Activated CD8-positive, alpha-beta T cell treated with anti-CD3 and anti-CD28 coated beads for 36 hours (primary cell): ENCODE results near the gene FCHO2. TPM values are rescaled to one million over a fixed set of nuclear protein-coding genes. Genes with fewer than 3 reads are reported as not detected.

Experiments used
- ATAC-seq: fragments of 200-7000 bp; cut with Tn5 transposase; one replicate; pipeline ENCODE4 v1.10.0; 2021; ENCODE audit warnings: mild to moderate bottlenecking, moderate library complexity
- CTCF ChIA-PET: fragments of 350-600 bp; sonication (Branson Sonifier 250); formaldehyde crosslinking; loops from one replicate; lab custom pipeline; 2021; ENCODE audit warnings: antibody characterized with exemption; lab: Charles Lee
- POLR2A ChIA-PET: fragments of 350-600 bp; sonication (Branson Sonifier 250); formaldehyde crosslinking; loops from one replicate; lab custom pipeline; 2021; ENCODE audit warnings: antibody characterized with exemption; lab: Charles Lee
- DNase-seq: peaks from one replicate; pipeline ENCODE4 v3.0.0-alpha.2; 2020
- H3K27ac Mint-ChIP-seq: one replicate; pipeline ENCODE4 v1.8.0; 2021; ENCODE audit warnings: mild to moderate bottlenecking, mixed read lengths
- H3K27me3 Mint-ChIP-seq: one replicate; pipeline ENCODE4 v1.8.0; 2021; ENCODE audit warnings: mixed read lengths
- H3K36me3 Mint-ChIP-seq: one replicate; pipeline ENCODE4 v1.8.0; 2021; ENCODE audit warnings: low read depth, mixed read lengths
- H3K4me1 Mint-ChIP-seq: one replicate; pipeline ENCODE4 v1.8.0; 2021; ENCODE audit warnings: low read depth, mixed read lengths
- H3K4me3 Mint-ChIP-seq: one replicate; pipeline ENCODE4 v1.8.0; 2021; ENCODE audit warnings: mild to moderate bottlenecking, moderate library complexity, mixed read lengths
- H3K9me3 Mint-ChIP-seq: one replicate; pipeline ENCODE4 v1.8.0; 2021; ENCODE audit warnings: mixed read lengths
- CTCF ChIP-seq: fragments of 200-600 bp; IDR thresholded peaks from one replicate; pipeline ENCODE4 v1.8.0; 2022; ENCODE audit warnings: antibody characterized with exemption, mild to moderate bottlenecking
- intact Hi-C: fragments of 100-400 bp; cut with micrococcal nuclease; formaldehyde crosslinking; loops from one replicate; pipeline ENCODE4 v1.10.0; 2022
- total RNA-seq, 2 experiments: library from RNA; stranded (reverse); gene quantifications; one replicate each; pipeline ENCODE4 v1.2.3, GENCODE V29; 2021

The FCHO2 gene
- total RNA-seq, 2 experiments from 2014 or later: 0.32 to 1.0 TPM

- H3K27me3 Mint-ChIP-seq: peaks cover 31% of the 10 kb centered on the region
- intact Hi-C loops: no loop called here
- H3K27ac Mint-ChIP-seq: no peak overlapping the region
- no peaks in the 10 kb centered on the region for H3K4me1 Mint-ChIP-seq
- no peaks in the 10 kb centered on the region for H3K9me3 Mint-ChIP-seq
- ATAC-seq (no peak), DNase-seq (no peak)
- no peaks in the 10 kb centered on the region for H3K36me3 Mint-ChIP-seq
- ChIA-PET POLR2A (no interaction called here), CTCF (no interaction called here)
- no peak overlapping the region for H3K4me3 Mint-ChIP-seq
- no peak for TF ChIP-seq CTCF
Measured at GRCh38 chr5:72947498-72947897, 8.3 kb upstream of the FCHO2 start.

- ChIA-PET CTCF (no interaction called here), POLR2A (no interaction called here)
Measured at GRCh38 chr5:72949481-72949880, 6.4 kb upstream of the FCHO2 start.

GRCh38 chr5:72951671-72952468 is 4.0 kb upstream of the FCHO2 start:
- intact Hi-C loops: no loop called here
- TF ChIP-seq CTCF: no peak
- H3K4me3 Mint-ChIP-seq: no peak overlapping the region

More at GRCh38 chr5:72949481-72949880, 6.4 kb upstream of the FCHO2 start:
- ATAC-seq: no peak
- intact Hi-C loops: no loop called here
- Mint-ChIP-seq H3K27ac (no peak overlapping the region), H3K9me3 (no peaks in the 10 kb centered on the region), H3K27me3 (peaks cover 35% of the 10 kb centered on the region), H3K4me1 (no peaks in the 10 kb centered on the region), H3K36me3 (no peaks in the 10 kb centered on the region), H3K4me3 (no peak overlapping the region)
- no peak for TF ChIP-seq CTCF
- no peak for DNase-seq

GRCh38 chr5:72954389-72954788 is 1.5 kb upstream of the FCHO2 start:
- ChIA-PET POLR2A (interaction anchor here (1.4 kb wide), 1 partner anchor 106 kb away, joined by 4 read pairs; no protein-coding TSS in a partner anchor), CTCF (interaction anchor here (1.8 kb wide), 1 partner anchor 500 kb away, joined by 4 read pairs; no protein-coding TSS in a partner anchor)
- ATAC-seq (no peak), DNase-seq (no peak)
- Mint-ChIP-seq H3K9me3 (no peaks in the 10 kb centered on the region), H3K27ac (no peak overlapping the region), H3K4me3 (no peak overlapping the region), H3K4me1 (peaks cover 13% of the 10 kb centered on the region), H3K36me3 (no peaks in the 10 kb centered on the region), H3K27me3 (peaks cover 41% of the 10 kb centered on the region)
- no peak for TF ChIP-seq CTCF
- intact Hi-C loops: no loop called here

More at GRCh38 chr5:72951671-72952468, 4.0 kb upstream of the FCHO2 start:
- H3K27me3 Mint-ChIP-seq: peaks cover 34% of the 10 kb centered on the region
- H3K9me3 Mint-ChIP-seq: no peaks in the 10 kb centered on the region
- peaks cover 13% of the 10 kb centered on the region for H3K4me1 Mint-ChIP-seq
- H3K36me3 Mint-ChIP-seq: no peaks in the 10 kb centered on the region
- H3K27ac Mint-ChIP-seq: no peak overlapping the region
- DNase-seq (no peak), ATAC-seq (no peak)
- ChIA-PET POLR2A (no interaction called here), CTCF (no interaction called here)

GRCh38 chr5:72955143-72955767 is 586 bp upstream of the FCHO2 start:
- Mint-ChIP-seq H3K27ac (peak overlapping the region; percentile 49), H3K27me3 (peaks cover 42% of the 10 kb centered on the region), H3K36me3 (no peaks in the 10 kb centered on the region), H3K4me1 (peaks cover 13% of the 10 kb centered on the region), H3K9me3 (no peaks in the 10 kb centered on the region), H3K4me3 (peak overlapping the region; percentile 83)
- peak; percentile 45 for ATAC-seq
- no peak for TF ChIP-seq CTCF
- ChIA-PET CTCF (interaction anchor here (0.8 to 1.8 kb wide), 5 partner anchors 11 to 500 kb away, joined by 3 to 5 read pairs (median 4); no protein-coding TSS in a partner anchor), POLR2A (interaction anchor here (1.3 to 1.4 kb wide), 2 partner anchors 107 to 635 kb away, joined by 3 to 4 read pairs; partner anchors contain the start of genes MRPS27 and PTCD2)
- peak; percentile 31 for DNase-seq
- intact Hi-C loops: no loop called here
